ENCODE data around the gene MTA1.
A peak's percentile ranks its signal among the peaks of the same experiment; 100 is the strongest.

The MTA1 gene

GRCh38 chr14:105446971-105447370, 27.3 kb downstream of the MTA1 start:
- DNase-seq = no peak

- DNase-seq = no peak
Measured at GRCh38 chr14:105447651-105448640, 28.3 kb downstream of the MTA1 start.

- peak; percentile 56 for DNase-seq
Measured at GRCh38 chr14:105448706-105449111, 29.1 kb downstream of the MTA1 start.

- no peak for DNase-seq
Measured at GRCh38 chr14:105449276-105450122, 29.9 kb downstream of the MTA1 start.

- DNase-seq = no peak
Measured at GRCh38 chr14:105450123-105450505, 30.5 kb downstream of the MTA1 start.

- no peak for DNase-seq
Measured at GRCh38 chr14:105450864-105451720, 31.5 kb downstream of the MTA1 start.

- DNase-seq = no peak
Measured at GRCh38 chr14:105452963-105453362, 33.3 kb downstream of the MTA1 start.

GRCh38 chr14:105453847-105454246, 34.2 kb downstream of the MTA1 start:
- DNase-seq = no peak

- no peak for DNase-seq
Measured at GRCh38 chr14:105455086-105455640, 35.5 kb downstream of the MTA1 start.

GRCh38 chr14:105455766-105456660, 36.4 kb downstream of the MTA1 start:
- DNase-seq = no peak

GRCh38 chr14:105456736-105457617, 37.4 kb downstream of the MTA1 start:
- no peak for DNase-seq

- DNase-seq = no peak
Measured at GRCh38 chr14:105458010-105458409, 38.4 kb downstream of the MTA1 start.

- DNase-seq = no peak
Measured at GRCh38 chr14:105458571-105458970, 38.9 kb downstream of the MTA1 start.

- no peak for DNase-seq
Measured at GRCh38 chr14:105460116-105460515, 40.5 kb downstream of the MTA1 start.

GRCh38 chr14:105460616-105461015, 41.0 kb downstream of the MTA1 start:
- no peak for DNase-seq

GRCh38 chr14:105461903-105462302, 42.3 kb downstream of the MTA1 start:
- DNase-seq = no peak

- DNase-seq = no peak
Measured at GRCh38 chr14:105464501-105464900, 44.9 kb downstream of the MTA1 start.

- DNase-seq = no peak
Measured at GRCh38 chr14:105465209-105466031, 45.8 kb downstream of the MTA1 start.

- DNase-seq = no peak
Measured at GRCh38 chr14:105466531-105467248, 47.1 kb downstream of the MTA1 start.
